ENCODE measurements around the gene SMPD2. TPM values are rescaled to one million over a fixed set of nuclear protein-coding genes. Genes with fewer than 3 reads are reported as not detected.
A peak's percentile ranks its signal among the peaks of the same experiment; 100 is the strongest.

SMPD2 gene
- total RNA-seq, 1 experiment from 2014 or later = 14.7 TPM

- TF ChIP-seq EZH2 (IDR thresholded peaks at IDR 0.05) = no peak
- no peak for TF ChIP-seq CTCF (IDR thresholded peaks at IDR 0.05 in 2 of 3, conservative IDR thresholded peaks at IDR 0.05 in 1 of 3; ENCODE audit: borderline replicate concordance in 1 of 3, insufficient read depth in 1 of 3, low read depth in 2 of 3, low read length in 2 of 3)
- TF ChIP-seq JUND (IDR thresholded peaks at IDR 0.05) = no peak
- no peak for TF ChIP-seq EGR1 (IDR thresholded peaks at IDR 0.05; ENCODE audit: low read depth)
Observed at GRCh38 chr6:109483735-109484057, 43.2 kb downstream of the SMPD2 start (continued).

- ATAC-seq = no peak
- no TSS peak for BruUV-seq (replicated peaks)
- H3K9me3 ChIP-seq (ENCODE audit: control insufficient read depth in 1 of 2, insufficient read depth in 1 of 2, low read depth in 1 of 2, low read length in 2 of 2) = no peaks in the 10 kb centered on the region
- TF ChIP-seq ELF1 (IDR thresholded peaks at IDR 0.05; ENCODE audit: borderline replicate concordance, low read depth) = no peak
- no peak for TF ChIP-seq EGR1 (IDR thresholded peaks at IDR 0.05; ENCODE audit: low read depth)
- no peak for TF ChIP-seq CTCF (IDR thresholded peaks at IDR 0.05 in 2 of 3, conservative IDR thresholded peaks at IDR 0.05 in 1 of 3; ENCODE audit: borderline replicate concordance in 1 of 3, insufficient read depth in 1 of 3, low read depth in 2 of 3, low read length in 2 of 3)
- TF ChIP-seq TCF7L2 (IDR thresholded peaks at IDR 0.05; ENCODE audit: borderline replicate concordance, extremely low read depth, insufficient read depth, insufficient read length) = no peak
- no peak for TF ChIP-seq POLR2A (IDR thresholded peaks at IDR 0.05; ENCODE audit: borderline replicate concordance, extremely low read depth, insufficient read depth, insufficient read length)
- TF ChIP-seq REST (IDR thresholded peaks at IDR 0.05; ENCODE audit: low read depth) = no peak
- TF ChIP-seq YY1 (IDR thresholded peaks at IDR 0.05; ENCODE audit: extremely low read depth, insufficient replicate concordance, low read depth, low read length) = no peak
- TF ChIP-seq POLR2AphosphoS5 (IDR thresholded peaks at IDR 0.05; ENCODE audit: low read depth, low read length) = no peak
- no peak for TF ChIP-seq ZBTB33 (IDR thresholded peaks at IDR 0.05; ENCODE audit: extremely low read depth, insufficient replicate concordance, low read length)
- no peak for TF ChIP-seq ZNF274 (IDR thresholded peaks at IDR 0.05; ENCODE audit: low read depth, low read length)
- TF ChIP-seq RAD21 (IDR thresholded peaks at IDR 0.05; ENCODE audit: low read depth) = no peak
- no peak for TF ChIP-seq EZH2 (IDR thresholded peaks at IDR 0.05)
- peak overlapping the region; percentile 36; the same call in 1 of the 2 replicates for H3K9ac ChIP-seq (ENCODE audit: low read length)
- H3K27me3 ChIP-seq (ENCODE audit: insufficient read depth, low read length) = no peaks in the 10 kb centered on the region
- H3K79me2 ChIP-seq (ENCODE audit: insufficient read depth, low read length) = peaks cover 36% of the 10 kb centered on the region
- H3K27ac ChIP-seq (ENCODE audit: low read depth, low read length) = no peak overlapping the region
- peak overlapping the region; percentile 74 for H3K4me2 ChIP-seq (ENCODE audit: low read length)
- peaks cover 4 to 15% of the 10 kb centered on the region in 2 experiments; a peak in 3 of 4 replicates for H3K4me1 ChIP-seq (ENCODE audit: control insufficient read depth in 1 of 2, insufficient read depth in 2 of 2, low read length in 2 of 2)
- no peaks in the 10 kb centered on the region for H4K20me1 ChIP-seq (ENCODE audit: insufficient read depth)
- no peak for DNase-seq (ENCODE audit: low read depth, low spot score)
- intact Hi-C loops (cut with micrococcal nuclease) = no loop called here
- ChIA-PET POLR2A (no interaction called here), CTCF (no interaction called here), RAD21 (ENCODE audit: low non-redundant PET in 1 of 2, low total read pairs in 2 of 2, uncharacterized antibody in 2 of 2, unreplicated experiment in 2 of 2) (no interaction called here)
- peaks cover 13 to 15% of the 10 kb centered on the region in 2 experiments; a peak in 3 of 4 replicates for H3K36me3 ChIP-seq (ENCODE audit: control insufficient read depth in 1 of 2, insufficient read depth in 2 of 2, low read length in 2 of 2)
- peak overlapping the region in 1 of 2 experiments; percentile 48; a peak in 2 of 4 replicates for H3K4me3 ChIP-seq (replicated peaks in 1 of 2; ENCODE audit: low read depth in 1 of 2, low read length in 2 of 2)
- peak overlapping the region; percentile 78 for H2AFZ ChIP-seq (ENCODE audit: low read depth, low read length, poor library complexity, severe bottlenecking)
- no peaks in the 10 kb centered on the region for H3K9me2 ChIP-seq (ENCODE audit: insufficient read depth)
Observed at GRCh38 chr6:109484122-109484521, 43.6 kb downstream of the SMPD2 start.

Measured in HCT116 (cell line).